Measurements from ENCODE around the gene FERD3L. TPM values are rescaled to one million over a fixed set of nuclear protein-coding genes. Genes with fewer than 3 reads are reported as not detected.

The FERD3L gene
- total RNA-seq, 1 donor from 2014 or later = not detected

- Mint-ChIP-seq H3K4me3 (ENCODE audit: unreplicated experiment) (peak overlapping the region; percentile 78), H3K27me3 (ENCODE audit: unreplicated experiment) (no peaks in the 10 kb centered on the region), H3K9me3 (ENCODE audit: unreplicated experiment) (no peaks in the 10 kb centered on the region), H3K27ac (ENCODE audit: unreplicated experiment) (peak overlapping the region; percentile 99), H3K36me3 (ENCODE audit: unreplicated experiment) (peaks cover 2% of the 10 kb centered on the region), H3K4me1 (ENCODE audit: unreplicated experiment) (peaks cover 65% of the 10 kb centered on the region)
- TF ChIP-seq CTCF (IDR thresholded peaks at IDR 0.05) = no peak
- DNase-seq (ENCODE audit: extremely low spot score, unreplicated experiment) = no peak
Observed at GRCh38 chr7:19106241-19107080, 38.8 kb downstream of the FERD3L start.

- Mint-ChIP-seq H3K4me3 (ENCODE audit: unreplicated experiment) (peak overlapping the region; percentile 78), H3K4me1 (ENCODE audit: unreplicated experiment) (peaks cover 61% of the 10 kb centered on the region), H3K9me3 (ENCODE audit: unreplicated experiment) (no peaks in the 10 kb centered on the region), H3K36me3 (ENCODE audit: unreplicated experiment) (no peaks in the 10 kb centered on the region), H3K27me3 (ENCODE audit: unreplicated experiment) (no peaks in the 10 kb centered on the region), H3K27ac (ENCODE audit: unreplicated experiment) (peak overlapping the region; percentile 99)
- no peak for TF ChIP-seq CTCF (IDR thresholded peaks at IDR 0.05)
- no peak for DNase-seq (ENCODE audit: extremely low spot score, unreplicated experiment)
Observed at GRCh38 chr7:19105546-19105945, 39.7 kb downstream of the FERD3L start.

GRCh38 chr7:19104811-19105210 is 40.4 kb downstream of the FERD3L start:
- Mint-ChIP-seq H3K27me3 (ENCODE audit: unreplicated experiment) (no peaks in the 10 kb centered on the region), H3K36me3 (ENCODE audit: unreplicated experiment) (no peaks in the 10 kb centered on the region), H3K9me3 (ENCODE audit: unreplicated experiment) (no peaks in the 10 kb centered on the region), H3K4me1 (ENCODE audit: unreplicated experiment) (peaks cover 54% of the 10 kb centered on the region), H3K4me3 (ENCODE audit: unreplicated experiment) (peak overlapping the region; percentile 7), H3K27ac (ENCODE audit: unreplicated experiment) (no peak overlapping the region)
- TF ChIP-seq CTCF (IDR thresholded peaks at IDR 0.05) = no peak
- no peak for DNase-seq (ENCODE audit: extremely low spot score, unreplicated experiment)

- Mint-ChIP-seq H3K4me3 (ENCODE audit: unreplicated experiment) (no peak overlapping the region), H3K9me3 (ENCODE audit: unreplicated experiment) (no peaks in the 10 kb centered on the region), H3K4me1 (ENCODE audit: unreplicated experiment) (peaks cover 41% of the 10 kb centered on the region), H3K36me3 (ENCODE audit: unreplicated experiment) (peaks cover 3% of the 10 kb centered on the region), H3K27me3 (ENCODE audit: unreplicated experiment) (no peaks in the 10 kb centered on the region), H3K27ac (ENCODE audit: unreplicated experiment) (no peak overlapping the region)
- no peak for TF ChIP-seq CTCF (IDR thresholded peaks at IDR 0.05)
- DNase-seq (ENCODE audit: extremely low spot score, unreplicated experiment) = no peak
Observed at GRCh38 chr7:19102884-19103283, 42.3 kb downstream of the FERD3L start.

DNA sequence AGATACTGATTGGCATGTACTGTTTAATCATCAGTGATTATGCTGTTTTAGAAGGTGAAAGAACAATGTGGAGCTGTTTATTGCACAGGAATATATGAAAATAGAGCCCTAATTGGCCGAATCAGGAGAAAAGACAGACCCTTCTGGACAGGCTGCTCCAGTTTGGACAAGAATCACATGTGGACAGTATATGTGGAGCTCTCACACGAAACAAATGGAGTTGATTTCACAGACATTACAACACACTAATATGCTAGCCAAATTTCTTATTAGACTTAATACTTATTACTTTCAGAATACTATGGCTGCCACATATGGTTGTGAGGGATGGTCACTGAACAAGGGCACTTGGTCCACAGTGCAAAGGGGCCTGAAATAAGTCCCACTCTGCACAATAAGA is 43.3 kb downstream of the FERD3L start:
- Mint-ChIP-seq H3K4me3 (ENCODE audit: unreplicated experiment) (no peak overlapping the region), H3K36me3 (ENCODE audit: unreplicated experiment) (peaks cover 3% of the 10 kb centered on the region), H3K27me3 (ENCODE audit: unreplicated experiment) (no peaks in the 10 kb centered on the region), H3K4me1 (ENCODE audit: unreplicated experiment) (peaks cover 44% of the 10 kb centered on the region), H3K27ac (ENCODE audit: unreplicated experiment) (no peak overlapping the region), H3K9me3 (ENCODE audit: unreplicated experiment) (no peaks in the 10 kb centered on the region)
- TF ChIP-seq CTCF (IDR thresholded peaks at IDR 0.05) = no peak
- DNase-seq (ENCODE audit: extremely low spot score, unreplicated experiment) = no peak

All from osteocyte (in vitro differentiated cells).